GM18909 (cell line): Measurements from ENCODE around the gene BLCAP.
"Not testable (repeated sequence)": the region's sequence is repeated elsewhere in the genome, so short reads cannot be mapped to it uniquely, and the experiment has no call there.

Experiments
- ATAC-seq: cut with Tn5 transposase; IDR thresholded peaks from one replicate; pipeline ENCODE4 v1.9.1; 2021; ENCODE audit warnings: mild to moderate bottlenecking; ENCODE audit not compliant: unreplicated experiment, poor library complexity

Gene BLCAP

GRCh38 chr20:37558779-37559178, 31.1 kb upstream of the BLCAP start:
- ATAC-seq = no peak

GRCh38 chr20:37558306-37558705, 30.6 kb upstream of the BLCAP start:
- ATAC-seq = no peak

GRCh38 chr20:37556538-37556937, 28.9 kb upstream of the BLCAP start:
- no peak for ATAC-seq

- not testable (repeated sequence) for ATAC-seq
Observed at GRCh38 chr20:37554721-37555298, 27.1 kb upstream of the BLCAP start.

GRCh38 chr20:37552415-37552814, 24.7 kb upstream of the BLCAP start:
- no peak for ATAC-seq

- ATAC-seq = not testable (repeated sequence)
Observed at GRCh38 chr20:37551660-37552059, 24.0 kb upstream of the BLCAP start.

GRCh38 chr20:37550101-37550920, 22.6 kb upstream of the BLCAP start:
- not testable (repeated sequence) for ATAC-seq

GRCh38 chr20:37547912-37548311, 20.2 kb upstream of the BLCAP start:
- no peak for ATAC-seq

GRCh38 chr20:37545516-37545915, 17.8 kb upstream of the BLCAP start:
- no peak for ATAC-seq

- ATAC-seq = no peak
Observed at GRCh38 chr20:37544386-37544785, 16.7 kb upstream of the BLCAP start.

GRCh38 chr20:37543828-37544227, 16.2 kb upstream of the BLCAP start:
- no peak for ATAC-seq

- no peak for ATAC-seq
Observed at GRCh38 chr20:37542281-37542680, 14.6 kb upstream of the BLCAP start.

- ATAC-seq = no peak
Observed at GRCh38 chr20:37541326-37541725, 13.7 kb upstream of the BLCAP start.

GRCh38 chr20:37540838-37541237, 13.2 kb upstream of the BLCAP start:
- ATAC-seq = not testable (repeated sequence)

- ATAC-seq = no peak
Observed at GRCh38 chr20:37540001-37540400, 12.3 kb upstream of the BLCAP start.

- ATAC-seq = no peak
Observed at GRCh38 chr20:37539424-37539823, 11.7 kb upstream of the BLCAP start.

GRCh38 chr20:37538003-37538402, 10.3 kb upstream of the BLCAP start:
- ATAC-seq = no peak

- no peak for ATAC-seq
Observed at GRCh38 chr20:37537505-37537904, 9.8 kb upstream of the BLCAP start.

GRCh38 chr20:37535443-37536132, 7.9 kb upstream of the BLCAP start:
- ATAC-seq = no peak

GRCh38 chr20:37534401-37535157, 6.9 kb upstream of the BLCAP start:
- ATAC-seq = peak; percentile 71
